Sciatic nerve (tissue), 2 donors: Measurements from ENCODE around the gene PKM. TPM values are rescaled to one million over a fixed set of nuclear protein-coding genes. Genes with fewer than 3 reads are reported as not detected.
"Not testable (repeated sequence)": the region's sequence is repeated elsewhere in the genome, so short reads cannot be mapped to it uniquely, and the experiment has no call there.

Experiments
- ATAC-seq: fragments of 200-7000 bp; cut with Tn5 transposase; one replicate; pipeline ENCODE4 v1.9.1; 2020; ENCODE audit warnings: mild to moderate bottlenecking, moderate library complexity
- DNase-seq: peaks from one replicate; pipeline ENCODE4 v3.0.0-alpha.2; 2020; ENCODE audit warnings: low spot score
- intact Hi-C: fragments of 100-400 bp; cut with DNase I; formaldehyde crosslinking; loops from one replicate; pipeline ENCODE4 v1.14.2; 2022
- total RNA-seq: library from RNA; stranded (reverse); fragmentation: NEBNext Ultra II Directional; extraction: Animal tissue kit (Norgen Biotek cat#: 25700); gene quantifications from one replicate; pipeline ENCODE4 v1.2.1, GENCODE V29; 2021
- donor health status: DM: no; HTN: no; CAD: no.
- donor health status: DM: no; HTN: no; CAD: no.

Gene PKM
- total RNA-seq, 1 donor from 2014 or later, result 385 TPM

GRCh38 chr15:72183781-72184164, 47.2 kb downstream of the PKM start:
- DNase-seq, result no peak
- intact Hi-C loops, result no loop called here
- no peak for ATAC-seq

- ATAC-seq (no peak), DNase-seq (no peak)
- intact Hi-C loops, result no loop called here
Observed at GRCh38 chr15:72182673-72183072, 48.3 kb downstream of the PKM start.

GRCh38 chr15:72182244-72182643, 48.7 kb downstream of the PKM start:
- ATAC-seq (no peak), DNase-seq (peak; percentile 31)
- intact Hi-C loops, result no loop called here

- DNase-seq (no peak), ATAC-seq (no peak)
- intact Hi-C loops, result no loop called here
Observed at GRCh38 chr15:72180761-72181324, 50.1 kb downstream of the PKM start.

- peak; percentile 71 for ATAC-seq
- peak; percentile 79 for DNase-seq
- intact Hi-C loops, result no loop called here
Observed at GRCh38 chr15:72179950-72180581, 50.9 kb downstream of the PKM start.

GRCh38 chr15:72178976-72179585, 51.9 kb downstream of the PKM start:
- no peak for ATAC-seq
- intact Hi-C loops, result no loop called here
- peak; percentile 53 for DNase-seq

- ATAC-seq (no peak), DNase-seq (no peak)
- intact Hi-C loops, result no loop called here
Observed at GRCh38 chr15:72176743-72177142, 54.2 kb downstream of the PKM start.

GRCh38 chr15:72176159-72176558, 54.8 kb downstream of the PKM start:
- DNase-seq (peak; percentile 60), ATAC-seq (peak; percentile 43)
- intact Hi-C loops, result no loop called here

- ATAC-seq, result no peak
- peak; percentile 47 for DNase-seq
- intact Hi-C loops, result no loop called here
Observed at GRCh38 chr15:72175186-72176044, 55.6 kb downstream of the PKM start.

- intact Hi-C loops, result no loop called here
- no peak for ATAC-seq
- peak; percentile 45 for DNase-seq
Observed at GRCh38 chr15:72174551-72175165, 56.3 kb downstream of the PKM start.

- ATAC-seq (no peak), DNase-seq (peak; percentile 10)
- intact Hi-C loops, result no loop called here
Observed at GRCh38 chr15:72173864-72174550, 57.0 kb downstream of the PKM start.

GRCh38 chr15:72173401-72173800, 57.6 kb downstream of the PKM start:
- intact Hi-C loops, result no loop called here
- peak; percentile 30 for DNase-seq
- no peak for ATAC-seq

- ATAC-seq (no peak), DNase-seq (no peak)
- intact Hi-C loops, result no loop called here
Observed at GRCh38 chr15:72172796-72173195, 58.2 kb downstream of the PKM start.

GRCh38 chr15:72171978-72172377, 59.0 kb downstream of the PKM start:
- ATAC-seq, DNase-seq, intact Hi-C loops: not testable (repeated sequence)

- intact Hi-C loops, result no loop called here
- DNase-seq (no peak), ATAC-seq (no peak)
Observed at GRCh38 chr15:72170691-72171090, 60.3 kb downstream of the PKM start.

GRCh38 chr15:72169921-72170611, 60.9 kb downstream of the PKM start:
- ATAC-seq (no peak), DNase-seq (no peak)
- intact Hi-C loops, result loop anchor here (10.0 kb wide), 1 partner anchor 425 kb away; no protein-coding TSS in a partner anchor

- intact Hi-C loops, result loop anchor here (10.0 kb wide), 1 partner anchor 425 kb away; no protein-coding TSS in a partner anchor
- ATAC-seq, result no peak
Observed at GRCh38 chr15:72169236-72169920, 61.6 kb downstream of the PKM start.

More at GRCh38 chr15:72169236-72169920, 61.6 kb downstream of the PKM start:
- no peak for DNase-seq
